ENCODE results near the gene SEMA5A. TPM values are rescaled to one million over a fixed set of nuclear protein-coding genes. Genes with fewer than 3 reads are reported as not detected.

The SEMA5A gene
- total and polyA plus RNA-seq, 2 of the 13 experiments (the other 11 are each of a cell fraction or from before 2014, with no cell fraction given) = 0.01 TPM; not detected in 1

GRCh38 chr5:9483243-9483642 lies 62.6 kb downstream of the SEMA5A start:
- in situ Hi-C loops (cut with HindIII; ENCODE audit: extremely low pct_ligation_motif_present, low pct_unique_long_range_greater_than_20kb) (no loop called here), intact Hi-C loops (cut with micrococcal nuclease; ENCODE audit: unreplicated experiment) (no loop called here)
- no peak for FAIRE-seq
- H2AFZ ChIP-seq (ENCODE audit: low read length) = no peak overlapping the region
- no peak for DNase-seq (ENCODE audit: low spot score)
- H3K27me3 ChIP-seq (ENCODE audit: control insufficient read depth in 1 of 2, insufficient read depth in 2 of 2, low read length in 2 of 2) = no peaks in the 10 kb centered on the region
- H3K27ac ChIP-seq (ENCODE audit: extremely low read length, insufficient read depth, low read length) = no peak overlapping the region
- no TSS peak for BruUV-seq (replicated peaks)
- TF ChIP-seq RORA (CRISPR knock-in tag; IDR thresholded peaks at IDR 0.05) (no peak), PAF1 (CRISPR knock-in tag; IDR thresholded peaks at IDR 0.05) (no peak), TFE3 (CRISPR knock-in tag; IDR thresholded peaks at IDR 0.05) (no peak)
- H3K4me1 ChIP-seq (ENCODE audit: insufficient read depth, low read length) = no peaks in the 10 kb centered on the region
- no peak overlapping the region for H3K9ac ChIP-seq (ENCODE audit: insufficient read depth, low read depth, low read length)
- no peak for ATAC-seq
- 15% methylated on average over 3 of the region's 3 CpGs for WGBS (ENCODE audit: low lambda C conversion rate)
- H3K79me2 ChIP-seq (ENCODE audit: insufficient read depth, low read length) = no peaks in the 10 kb centered on the region
- H3K4me2 ChIP-seq (ENCODE audit: low read depth, low read length) = no peak overlapping the region
- POLR2A ChIA-PET = no interaction called here
- no peak overlapping the region for H3K4me3 ChIP-seq (replicated peaks in 1 of 3; ENCODE audit: insufficient read depth in 1 of 3, low read depth in 2 of 3, low read length in 3 of 3)
- CTCF ChIA-PET (ENCODE audit: low intra/inter-chr PET ratio, low total read pairs) = no interaction called here
- peaks cover 9% of the 10 kb centered on the region for H3K9me3 ChIP-seq (ENCODE audit: low read length)
- H4K20me1 ChIP-seq (ENCODE audit: insufficient read depth, low read length) = no peaks in the 10 kb centered on the region
- H3K36me3 ChIP-seq (replicated peaks in 1 of 2; ENCODE audit: control insufficient read depth in 1 of 2, insufficient read depth in 2 of 2, low read length in 2 of 2) = no peaks in the 10 kb centered on the region

DNA sequence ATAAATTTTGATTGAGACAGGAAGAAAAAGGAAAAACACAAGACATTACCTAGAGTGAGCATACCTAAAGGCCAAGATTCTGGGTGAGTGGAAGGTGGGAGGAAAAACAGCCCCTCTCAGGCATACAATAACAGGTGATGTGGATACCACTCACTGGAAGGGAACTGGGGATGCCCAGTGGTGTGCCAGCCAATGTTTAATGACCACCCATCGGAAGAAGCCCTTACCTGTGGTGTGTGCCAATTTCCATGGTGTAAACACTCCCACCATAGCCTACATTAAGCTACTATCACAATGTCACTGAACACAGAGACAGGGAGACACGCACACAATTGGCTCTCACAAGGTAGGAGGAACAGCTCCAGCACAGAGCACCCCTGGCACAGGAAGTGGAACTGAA lies 63.5 kb downstream of the SEMA5A start:
- Histone ChIP-seq H3K4me3 (replicated peaks in 1 of 3; ENCODE audit: insufficient read depth in 1 of 3, low read depth in 2 of 3, low read length in 3 of 3) (no peak overlapping the region), H3K79me2 (ENCODE audit: insufficient read depth, low read length) (no peaks in the 10 kb centered on the region), H3K27me3 (ENCODE audit: control insufficient read depth in 1 of 2, insufficient read depth in 2 of 2, low read length in 2 of 2) (no peaks in the 10 kb centered on the region), H3K4me1 (ENCODE audit: insufficient read depth, low read length) (no peaks in the 10 kb centered on the region), H3K9me3 (ENCODE audit: low read length) (peaks cover 17% of the 10 kb centered on the region), H3K4me2 (ENCODE audit: low read depth, low read length) (no peak overlapping the region), H3K9ac (ENCODE audit: insufficient read depth, low read depth, low read length) (no peak overlapping the region), H3K27ac (ENCODE audit: extremely low read length, insufficient read depth, low read length) (no peak overlapping the region), H4K20me1 (ENCODE audit: insufficient read depth, low read length) (no peaks in the 10 kb centered on the region), H2AFZ (ENCODE audit: low read length) (no peak overlapping the region), H3K36me3 (replicated peaks in 1 of 2; ENCODE audit: control insufficient read depth in 1 of 2, insufficient read depth in 2 of 2, low read length in 2 of 2) (no peaks in the 10 kb centered on the region)
- intact Hi-C loops (cut with micrococcal nuclease; ENCODE audit: unreplicated experiment) = no loop called here
- POLR2A ChIA-PET = no interaction called here
- CTCF ChIA-PET (ENCODE audit: low intra/inter-chr PET ratio, low total read pairs) = no interaction called here
- DNase-seq (ENCODE audit: low spot score) (no peak), ATAC-seq (no peak), FAIRE-seq (no peak)
- BruUV-seq (replicated peaks) = no TSS peak
- 0% methylated on average over 2 of the region's 2 CpGs for WGBS (ENCODE audit: low lambda C conversion rate)
- no peak for TF ChIP-seq U2AF1 (optimal IDR thresholded peaks at IDR 0.05; ENCODE audit: low read depth, low read length)
- no peak for TF ChIP-seq TMF1 (CRISPR knock-in tag; IDR thresholded peaks at IDR 0.05; ENCODE audit: low read depth)
- no peak for TF ChIP-seq ESRRA (CRISPR knock-in tag; IDR thresholded peaks at IDR 0.05; ENCODE audit: low read depth)
- no peak for TF ChIP-seq GZF1 (CRISPR knock-in tag; IDR thresholded peaks at IDR 0.05)
- TF ChIP-seq, protein P1, sequence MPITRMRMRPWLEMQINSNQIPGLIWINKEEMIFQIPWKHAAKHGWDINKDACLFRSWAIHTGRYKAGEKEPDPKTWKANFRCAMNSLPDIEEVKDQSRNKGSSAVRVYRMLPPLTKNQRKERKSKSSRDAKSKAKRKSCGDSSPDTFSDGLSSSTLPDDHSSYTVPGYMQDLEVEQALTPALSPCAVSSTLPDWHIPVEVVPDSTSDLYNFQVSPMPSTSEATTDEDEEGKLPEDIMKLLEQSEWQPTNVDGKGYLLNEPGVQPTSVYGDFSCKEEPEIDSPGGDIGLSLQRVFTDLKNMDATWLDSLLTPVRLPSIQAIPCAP (CRISPR knock-in tag; IDR thresholded peaks at IDR 0.05; ENCODE audit: low read depth) = no peak
- TF ChIP-seq ZMYM3 (CRISPR knock-in tag; IDR thresholded peaks at IDR 0.05) = no peak
- no peak for TF ChIP-seq GMEB2 (CRISPR knock-in tag; IDR thresholded peaks at IDR 0.05; ENCODE audit: low read depth)
- TF ChIP-seq MXD4 (CRISPR knock-in tag; IDR thresholded peaks at IDR 0.05) = no peak
- TF ChIP-seq, protein P2, sequence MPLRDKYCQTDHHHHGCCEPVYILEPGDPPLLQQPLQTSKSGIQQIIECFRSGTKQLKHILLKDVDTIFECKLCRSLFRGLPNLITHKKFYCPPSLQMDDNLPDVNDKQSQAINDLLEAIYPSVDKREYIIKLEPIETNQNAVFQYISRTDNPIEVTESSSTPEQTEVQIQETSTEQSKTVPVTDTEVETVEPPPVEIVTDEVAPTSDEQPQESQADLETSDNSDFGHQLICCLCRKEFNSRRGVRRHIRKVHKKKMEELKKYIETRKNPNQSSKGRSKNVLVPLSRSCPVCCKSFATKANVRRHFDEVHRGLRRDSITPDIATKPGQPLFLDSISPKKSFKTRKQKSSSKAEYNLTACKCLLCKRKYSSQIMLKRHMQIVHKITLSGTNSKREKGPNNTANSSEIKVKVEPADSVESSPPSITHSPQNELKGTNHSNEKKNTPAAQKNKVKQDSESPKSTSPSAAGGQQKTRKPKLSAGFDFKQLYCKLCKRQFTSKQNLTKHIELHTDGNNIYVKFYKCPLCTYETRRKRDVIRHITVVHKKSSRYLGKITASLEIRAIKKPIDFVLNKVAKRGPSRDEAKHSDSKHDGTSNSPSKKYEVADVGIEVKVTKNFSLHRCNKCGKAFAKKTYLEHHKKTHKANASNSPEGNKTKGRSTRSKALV (CRISPR knock-in tag; IDR thresholded peaks at IDR 0.05) = no peak
- no peak for TF ChIP-seq ZNF484 (CRISPR knock-in tag; IDR thresholded peaks at IDR 0.05; ENCODE audit: borderline replicate concordance, low read depth)
- in situ Hi-C loops (cut with HindIII; ENCODE audit: extremely low pct_ligation_motif_present, low pct_unique_long_range_greater_than_20kb) = no loop called here
